Fibroblast of skin of back (primary cell): ENCODE measurements around the gene CX3CR1.

Experiments used
- DNase-seq: peaks from one replicate; pipeline ENCODE4 v3.0.0-alpha.2; 2013

CX3CR1 gene

GRCh38 chr3:39220407-39221140, 59.3 kb downstream of the CX3CR1 start:
- no peak for DNase-seq

DNA sequence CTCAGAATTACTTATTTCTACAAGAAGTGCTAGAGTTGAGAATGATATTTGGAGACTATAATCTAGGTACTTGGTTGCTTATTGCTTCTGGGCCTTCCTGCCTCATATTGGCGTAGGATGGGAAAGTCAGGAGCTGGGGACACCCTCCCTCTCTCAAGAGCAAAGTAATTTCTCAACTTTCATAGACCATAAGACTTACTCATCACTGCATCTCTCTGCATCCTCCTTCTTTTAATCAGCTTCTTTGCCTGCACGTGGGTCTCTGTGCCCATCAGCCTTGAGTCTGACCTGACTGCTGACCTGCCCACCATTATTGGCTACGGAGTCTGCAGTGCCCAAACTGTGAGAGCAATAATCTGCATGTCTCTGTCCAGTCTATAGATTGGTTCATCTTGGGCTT, 60.1 kb downstream of the CX3CR1 start:
- DNase-seq = no peak

GRCh38 chr3:39216176-39216790, 63.6 kb downstream of the CX3CR1 start:
- no peak for DNase-seq

DNA sequence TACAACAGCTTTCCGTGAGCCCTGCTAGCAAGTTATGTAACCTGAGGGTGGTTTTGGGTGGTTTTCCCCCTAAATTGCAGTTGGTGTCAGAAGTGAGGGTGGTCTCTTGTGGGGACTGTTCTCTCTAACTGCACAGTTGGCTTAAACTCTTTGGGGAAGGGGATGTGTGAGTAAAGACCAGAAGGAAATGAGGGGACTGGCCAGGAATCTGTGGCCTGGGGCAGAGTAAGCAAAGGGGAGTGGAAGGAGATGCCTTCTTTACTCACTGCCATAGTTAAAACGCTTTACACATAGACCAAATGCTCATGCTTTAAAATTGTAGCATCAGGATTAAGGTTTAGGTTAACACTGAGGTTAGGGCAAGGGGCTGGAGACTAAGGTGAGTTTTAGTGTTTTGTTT, 66.2 kb downstream of the CX3CR1 start:
- DNase-seq = no peak
